NCI-H774 (cell line): ENCODE data around the gene PRKCE.
"Not testable (repeated sequence)": the region's sequence is repeated elsewhere in the genome, so short reads cannot be mapped to it uniquely, and the experiment has no call there.

Experiments used
- DNase-seq: peaks from one replicate; lab custom pipeline; 2025; lab: John Stamatoyannopoulos, UW

The PRKCE gene

DNA sequence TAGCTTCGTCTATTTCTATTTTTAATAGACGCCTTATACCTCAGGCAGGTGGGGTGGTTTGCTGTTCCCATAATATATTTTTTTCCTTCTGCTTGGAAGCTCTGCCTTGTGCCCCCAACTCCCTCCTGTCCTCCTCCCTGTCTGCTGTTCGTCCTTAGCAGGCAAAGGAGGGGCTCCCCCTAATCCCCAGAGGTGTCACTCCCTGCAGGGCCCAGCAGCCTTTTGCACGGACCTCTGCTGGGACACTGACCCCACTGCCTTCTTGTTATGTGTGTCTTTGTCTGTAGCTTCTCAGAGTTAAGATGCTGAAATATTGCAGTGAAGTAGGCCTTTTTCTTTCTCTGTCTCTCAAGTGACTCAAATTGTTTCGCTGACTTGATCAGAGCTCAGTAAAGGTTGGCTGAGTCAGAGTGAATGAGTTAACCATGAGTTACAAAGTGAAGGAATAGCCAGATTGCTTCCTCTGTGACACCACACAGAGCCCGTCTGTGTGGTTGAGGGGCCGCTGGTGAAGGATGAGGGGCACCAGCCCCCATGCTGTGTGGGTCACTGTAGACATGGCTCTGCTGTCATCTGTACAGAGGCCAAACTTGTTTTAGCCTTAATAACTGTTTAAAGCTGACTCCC, 47.7 kb downstream of the PRKCE start:
- no peak for DNase-seq

DNA sequence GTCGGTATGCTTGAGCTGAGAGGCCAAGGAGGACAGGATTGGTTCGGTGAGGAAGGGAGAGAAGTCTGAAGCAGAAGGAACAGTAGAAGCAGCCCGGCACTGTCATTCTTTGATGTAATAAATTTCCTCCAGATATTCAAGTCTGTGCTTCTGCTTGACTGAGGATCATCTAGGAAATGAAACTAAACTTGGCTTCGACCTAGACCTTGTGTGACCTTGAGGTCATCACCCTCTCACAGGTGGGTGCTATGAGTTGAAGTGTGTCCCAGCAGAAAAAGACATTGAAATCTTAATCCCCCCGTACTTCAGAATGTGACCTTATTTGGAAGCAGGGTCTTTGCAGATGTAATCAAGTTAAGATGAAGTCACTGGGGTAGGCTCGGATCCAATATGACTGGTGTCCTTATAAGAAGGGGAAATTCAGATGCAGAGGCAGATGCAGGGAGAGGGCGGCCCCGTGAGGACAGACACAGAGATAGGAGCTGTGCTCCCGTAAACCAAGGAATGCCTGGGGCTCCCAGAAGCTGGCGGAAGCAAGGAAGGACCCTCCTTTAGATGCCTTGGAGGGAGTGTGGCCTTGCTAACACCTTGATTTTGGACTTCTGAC, 49.0 kb downstream of the PRKCE start:
- no peak for DNase-seq

DNA sequence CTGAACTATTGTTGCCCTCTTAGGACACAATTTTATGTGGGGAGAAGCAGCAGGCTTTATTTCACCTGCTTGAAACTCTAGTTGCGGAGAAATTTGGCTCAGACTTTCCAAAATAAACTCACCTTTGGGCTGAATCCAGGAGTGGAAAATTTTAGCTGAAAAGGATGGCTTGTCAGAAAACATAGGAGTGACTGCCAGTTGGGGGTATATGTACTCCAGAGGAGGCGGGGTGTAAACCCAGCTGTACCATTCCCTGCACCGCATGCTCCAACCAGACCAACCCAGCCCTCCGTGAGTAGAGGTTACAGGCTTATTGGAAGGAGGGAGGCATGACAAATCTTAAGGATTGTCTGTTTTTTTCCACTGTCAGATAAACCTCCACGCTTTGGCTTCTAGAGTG, 53.8 kb downstream of the PRKCE start:
- DNase-seq = no peak

DNA sequence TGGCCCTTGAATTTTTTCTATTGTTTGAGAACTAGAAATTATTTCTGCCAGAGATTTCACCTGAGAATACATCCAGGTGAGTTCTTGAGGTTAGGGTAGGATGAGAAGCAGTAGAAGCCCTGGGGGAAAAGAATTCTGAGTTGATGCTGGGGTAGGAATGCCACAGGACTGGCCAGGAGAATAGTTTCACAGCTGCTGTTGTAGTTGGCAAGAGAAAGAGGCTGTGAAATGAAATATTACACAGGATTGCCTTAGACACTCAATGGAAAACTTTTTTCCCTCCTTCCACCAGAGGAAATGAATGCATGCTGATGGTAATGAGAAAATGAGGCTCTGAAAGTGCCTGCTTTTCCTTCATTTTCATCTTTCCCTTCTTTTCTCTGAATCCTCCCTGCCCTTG, 54.6 kb downstream of the PRKCE start:
- DNase-seq = no peak

DNA sequence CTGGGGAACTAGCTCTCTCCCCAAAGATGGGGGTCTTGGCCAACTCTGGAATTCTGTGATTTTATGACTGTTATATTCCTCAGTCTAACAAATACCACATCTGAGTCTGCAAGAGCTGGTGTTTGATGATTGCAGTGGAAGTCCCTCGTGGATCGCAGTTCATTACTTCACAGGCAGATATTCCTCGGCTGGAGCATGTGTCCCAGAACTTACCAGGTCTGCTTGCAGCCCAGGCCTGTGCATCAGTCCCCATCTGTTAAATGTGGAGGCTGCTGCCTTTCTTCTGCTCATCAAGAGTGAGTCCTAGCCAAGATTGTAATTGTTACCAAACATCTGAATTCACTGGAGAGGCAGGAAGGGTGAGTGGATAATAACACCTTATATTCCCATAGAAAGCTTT, 55.5 kb downstream of the PRKCE start:
- no peak for DNase-seq

DNA sequence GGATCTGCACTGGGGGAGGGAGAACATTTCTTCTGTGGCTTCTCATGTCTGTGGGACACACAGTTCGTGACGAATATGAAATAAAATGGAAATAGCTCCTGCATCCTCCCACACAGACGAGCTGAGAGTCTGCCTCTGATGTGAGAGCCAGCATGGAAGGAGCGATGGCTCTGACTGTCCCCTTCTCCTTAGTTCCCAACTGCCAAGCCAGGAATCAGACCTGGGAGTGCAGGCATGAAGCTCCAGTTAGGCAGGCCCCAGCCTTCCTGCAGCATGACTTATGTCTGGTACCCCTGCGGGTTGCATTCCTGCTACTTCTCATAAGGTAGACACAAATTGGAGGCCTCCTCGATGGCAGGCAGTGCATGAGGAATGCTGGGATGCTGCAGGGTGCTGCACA, 56.2 kb downstream of the PRKCE start:
- no peak for DNase-seq

DNA sequence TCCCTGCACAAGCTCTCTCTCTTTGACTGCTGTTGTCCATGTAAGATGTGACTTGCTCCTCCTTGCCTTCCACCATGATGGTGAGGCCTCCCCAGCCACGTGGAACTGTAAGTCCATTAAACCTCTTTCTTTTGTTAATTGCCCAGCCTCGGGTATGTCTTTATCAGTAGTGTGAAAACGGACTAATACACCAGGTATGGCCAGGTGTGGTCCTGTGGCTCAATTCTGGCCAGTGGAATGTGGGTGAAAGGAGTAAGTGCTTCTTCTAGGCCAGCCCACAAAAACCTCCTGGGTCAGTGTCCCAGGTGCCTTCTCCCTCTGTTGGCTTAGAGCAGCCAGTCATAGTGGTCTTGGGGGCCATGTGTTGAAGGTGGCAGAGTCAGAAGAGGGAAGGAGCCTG, 57.0 kb downstream of the PRKCE start:
- no peak for DNase-seq

DNA sequence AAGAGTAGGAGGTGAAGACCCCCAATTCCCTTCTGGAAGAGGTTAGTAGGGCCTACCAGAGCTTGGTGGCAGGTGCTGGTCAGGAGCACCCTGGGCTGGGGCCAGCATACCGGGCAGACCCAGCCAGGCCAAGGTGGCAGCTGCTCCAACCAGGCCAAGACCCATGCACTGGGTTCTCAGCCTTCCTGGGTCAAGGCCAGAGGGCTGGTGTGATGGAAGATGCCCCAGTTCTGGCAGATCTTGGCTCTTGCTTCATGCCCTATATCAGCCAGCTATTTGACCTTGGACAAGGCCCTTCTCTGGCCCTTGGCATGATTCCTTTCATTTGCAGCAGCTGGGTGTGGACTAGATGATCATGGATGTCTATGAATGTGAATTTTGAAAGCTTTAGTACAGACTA, 57.7 kb downstream of the PRKCE start:
- no peak for DNase-seq

DNA sequence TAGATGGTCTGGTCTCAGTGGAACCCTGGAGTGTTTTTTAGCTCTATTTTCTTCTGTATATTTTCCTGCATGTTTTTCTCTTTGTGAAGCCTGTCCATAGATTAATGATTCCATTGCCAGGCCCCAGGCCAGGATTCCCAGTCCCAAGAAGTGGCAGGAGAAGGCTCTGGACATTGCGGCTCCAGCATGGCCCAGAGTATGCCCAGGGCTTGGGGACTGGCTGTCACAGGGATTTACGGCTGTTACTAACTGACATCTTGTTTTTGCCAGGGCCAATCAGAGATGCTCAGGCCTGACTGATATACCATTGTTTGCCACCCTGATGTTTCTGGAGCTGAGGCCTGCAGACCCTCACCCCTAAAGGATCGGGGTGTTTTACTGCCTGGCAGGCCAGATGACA, 59.0 kb downstream of the PRKCE start:
- DNase-seq = no peak

DNA sequence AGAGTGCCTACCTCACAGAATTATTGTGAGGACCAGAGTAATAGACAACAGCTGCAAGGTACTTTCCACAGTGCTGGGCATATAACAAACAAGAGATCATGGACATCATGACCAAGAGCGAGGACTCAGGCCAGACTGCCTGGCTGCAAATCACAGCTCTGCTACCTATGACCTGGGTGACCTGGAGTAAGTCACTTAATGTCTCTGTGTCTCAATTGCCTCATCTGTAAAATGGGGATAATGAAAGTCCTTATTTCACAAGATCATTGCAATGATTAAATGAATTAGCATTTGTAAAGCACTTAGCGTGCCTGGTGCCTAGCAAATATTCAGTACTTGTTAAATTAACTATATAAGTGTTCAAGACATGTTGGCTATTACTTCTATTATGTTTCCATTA, 59.7 kb downstream of the PRKCE start:
- no peak for DNase-seq

DNA sequence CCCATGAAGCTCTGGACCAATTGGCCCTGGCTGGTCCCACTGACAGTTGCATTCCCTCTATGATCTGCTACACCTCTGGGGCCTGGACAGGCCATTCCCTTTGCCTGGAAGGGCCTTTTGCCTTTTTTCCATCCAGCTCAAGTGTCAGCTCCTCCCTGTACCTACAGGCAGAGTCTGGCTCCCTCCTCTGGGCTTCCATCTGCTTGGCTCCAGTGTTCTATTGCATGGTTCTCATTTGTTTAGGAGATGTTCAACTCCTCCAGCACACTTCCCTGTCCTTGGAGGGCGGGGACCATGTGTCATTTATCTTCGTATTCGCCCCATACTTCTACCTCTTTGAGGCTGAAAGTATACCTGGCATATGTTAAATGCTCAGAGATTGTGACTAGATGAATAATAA, 61.1 kb downstream of the PRKCE start:
- no peak for DNase-seq

DNA sequence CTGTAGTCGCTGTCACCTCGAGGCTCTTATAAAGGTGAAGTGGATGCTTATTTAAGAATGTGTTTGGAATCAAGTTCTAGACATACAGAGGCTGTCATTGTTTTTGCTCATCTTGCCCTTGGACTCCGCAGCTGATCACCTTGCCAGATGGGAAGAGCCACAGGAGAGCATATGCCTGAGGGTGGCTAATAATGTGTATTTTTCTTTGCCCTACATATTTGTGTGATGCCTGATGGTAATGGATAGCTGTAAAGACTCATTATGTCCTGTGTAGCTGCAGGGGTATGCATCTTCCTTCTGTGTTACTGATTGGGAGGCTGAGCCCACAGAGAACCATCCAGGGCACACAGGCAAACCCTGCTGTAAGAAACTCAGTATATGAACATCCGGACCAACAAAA, 61.7 kb downstream of the PRKCE start:
- no peak for DNase-seq

DNA sequence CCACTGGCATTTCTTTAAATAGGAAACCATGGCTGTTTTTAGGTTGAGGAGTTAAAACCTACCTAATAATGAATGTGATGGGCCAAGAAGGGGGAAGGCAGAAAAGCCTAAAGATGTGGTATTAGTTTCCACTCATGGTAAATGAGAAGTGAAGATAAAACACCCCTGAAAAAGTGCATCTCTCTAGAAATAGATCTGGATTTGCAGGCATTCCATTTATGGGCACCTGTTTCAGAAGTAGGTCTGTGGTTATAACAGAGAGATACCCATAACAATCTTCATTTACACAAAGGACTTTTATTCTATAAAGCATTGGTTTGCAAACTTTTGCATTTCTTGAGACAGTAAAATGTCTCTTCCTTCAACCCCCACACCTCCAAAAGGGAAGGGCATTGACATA, 62.1 kb downstream of the PRKCE start:
- DNase-seq = no peak

DNA sequence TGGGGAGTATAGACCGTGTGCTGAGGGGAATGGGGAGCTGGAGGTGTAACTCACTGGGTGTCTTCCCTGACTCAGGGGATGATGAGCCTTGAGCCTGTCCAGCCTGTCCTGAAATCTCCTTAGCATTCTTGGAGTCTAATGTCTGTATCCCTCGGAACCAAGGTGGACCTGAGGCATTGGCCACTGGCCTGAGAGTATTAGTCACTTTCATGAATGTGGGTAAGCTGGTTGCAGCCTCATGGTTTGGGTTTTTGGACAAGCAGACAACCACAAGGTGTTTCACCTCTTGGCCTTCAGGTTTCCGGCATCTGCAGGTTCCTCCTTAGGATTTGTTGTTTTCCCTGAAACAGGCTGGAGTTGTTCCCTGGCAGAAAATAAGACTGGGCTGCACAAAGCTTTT, 63.2 kb downstream of the PRKCE start:
- no peak for DNase-seq

DNA sequence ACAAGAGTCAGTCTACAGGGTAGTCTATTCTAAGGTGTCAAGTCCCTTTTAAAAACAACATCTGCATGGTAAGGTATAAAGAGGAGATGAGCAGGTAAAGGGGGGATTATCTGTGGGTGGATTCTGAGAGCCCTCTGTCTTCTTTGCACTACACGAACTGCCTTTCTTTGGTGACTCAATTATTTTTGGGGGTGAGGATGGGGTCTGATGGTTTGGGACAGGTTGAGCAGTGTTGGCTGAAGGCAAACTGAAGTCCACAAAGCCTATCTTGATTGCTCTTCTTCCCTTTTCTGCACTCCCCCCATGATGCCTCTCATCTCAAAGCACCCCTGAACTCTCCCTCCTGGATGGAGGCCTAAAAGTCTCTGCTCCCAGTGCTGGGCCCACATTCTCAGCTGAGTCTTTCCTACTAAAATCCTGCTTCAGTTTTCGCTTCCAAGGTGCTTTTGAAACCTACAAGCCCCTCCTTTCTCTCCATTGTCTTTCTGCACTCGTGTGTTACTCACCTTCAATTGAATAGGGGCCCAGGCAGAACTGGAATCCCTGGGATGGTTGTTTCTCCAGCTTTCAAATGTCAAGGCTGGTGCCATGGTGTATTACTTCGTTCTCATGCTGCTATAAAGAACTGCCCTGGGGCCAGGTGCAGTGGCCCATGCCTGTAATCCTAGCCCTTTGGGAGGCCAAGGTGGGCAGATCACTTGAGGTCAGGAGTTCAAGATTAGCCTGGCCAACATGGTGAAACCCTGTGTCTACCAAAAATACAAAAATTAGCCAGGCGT, 64.3 kb downstream of the PRKCE start:
- no peak for DNase-seq

DNA sequence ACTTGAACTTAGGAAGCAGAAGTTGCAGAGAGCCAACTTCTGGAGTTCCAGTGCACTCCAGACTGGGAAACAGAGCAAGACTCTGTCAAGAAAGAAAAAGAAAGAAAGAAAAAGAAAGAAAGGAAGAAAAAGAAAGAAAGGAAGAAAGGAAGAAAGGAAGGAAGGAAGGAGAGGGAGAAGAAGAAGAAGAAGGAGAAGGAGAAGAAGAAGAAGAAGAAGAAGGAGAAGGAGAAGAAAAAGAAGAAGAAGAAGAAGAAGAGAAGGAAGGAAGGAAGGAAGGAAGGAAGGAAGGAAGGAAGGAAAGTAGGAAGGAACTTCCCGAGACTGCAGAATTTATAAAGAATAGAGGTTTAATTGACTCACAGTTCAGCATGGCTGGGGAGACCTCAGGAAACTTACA, 65.0 kb downstream of the PRKCE start:
- not testable (repeated sequence) for DNase-seq

DNA sequence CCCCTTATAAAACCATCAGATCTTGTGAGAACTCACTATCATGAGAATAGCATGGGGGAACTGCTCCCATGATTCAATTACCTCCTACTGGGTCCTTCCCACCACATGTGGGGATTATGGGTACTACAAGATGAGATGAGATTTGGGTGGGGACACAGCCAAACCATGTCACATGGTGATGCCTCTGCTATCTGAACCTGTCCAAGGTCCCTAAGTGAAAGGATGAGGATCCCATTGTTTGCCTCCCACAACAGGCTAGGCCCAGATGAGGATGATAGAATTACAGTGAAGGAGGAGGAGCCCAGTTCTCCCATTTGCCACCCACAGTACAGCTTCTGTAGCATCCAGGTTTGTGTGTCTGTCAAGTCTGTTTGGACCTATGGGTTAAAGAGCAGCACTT, 65.4 kb downstream of the PRKCE start:
- DNase-seq = no peak

DNA sequence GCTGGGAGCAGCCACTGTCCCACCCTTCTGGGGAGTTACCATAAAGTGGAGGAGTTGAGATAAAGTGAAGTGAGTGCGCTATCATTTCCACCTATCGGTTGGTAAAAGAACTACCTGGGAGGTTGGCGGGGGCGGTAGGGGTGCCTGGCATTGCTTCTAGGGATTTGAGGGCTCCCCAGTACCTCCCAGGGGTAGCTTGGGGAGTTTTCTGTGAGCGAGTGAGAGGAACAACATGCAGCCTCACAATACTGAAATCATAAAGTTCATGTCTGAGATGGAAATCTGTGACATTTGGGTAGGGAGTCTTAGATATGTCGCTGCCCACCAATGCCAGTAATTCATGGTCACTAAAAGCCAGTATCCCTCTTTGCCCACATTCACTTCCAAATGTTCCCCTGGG, 68.7 kb downstream of the PRKCE start:
- no peak for DNase-seq

DNA sequence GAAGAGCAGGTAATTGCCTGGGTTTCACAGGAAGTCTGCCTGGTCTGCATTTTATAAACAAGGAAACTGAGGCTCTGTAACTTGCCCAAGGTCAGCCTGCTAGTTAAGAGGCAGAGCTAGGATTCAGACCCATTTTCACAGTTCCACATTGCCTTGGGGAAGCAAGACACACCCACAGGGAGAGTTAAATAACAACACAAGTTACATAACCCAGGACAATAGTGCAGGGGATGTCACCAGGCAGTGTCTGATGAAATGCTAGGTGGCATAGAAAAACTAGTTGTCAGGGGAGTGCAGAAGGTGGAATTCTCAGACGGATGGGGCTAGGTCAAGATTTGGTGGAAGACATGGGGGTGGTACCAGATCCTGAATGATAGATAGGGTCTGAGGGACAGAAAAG, 69.7 kb downstream of the PRKCE start:
- DNase-seq = no peak

DNA sequence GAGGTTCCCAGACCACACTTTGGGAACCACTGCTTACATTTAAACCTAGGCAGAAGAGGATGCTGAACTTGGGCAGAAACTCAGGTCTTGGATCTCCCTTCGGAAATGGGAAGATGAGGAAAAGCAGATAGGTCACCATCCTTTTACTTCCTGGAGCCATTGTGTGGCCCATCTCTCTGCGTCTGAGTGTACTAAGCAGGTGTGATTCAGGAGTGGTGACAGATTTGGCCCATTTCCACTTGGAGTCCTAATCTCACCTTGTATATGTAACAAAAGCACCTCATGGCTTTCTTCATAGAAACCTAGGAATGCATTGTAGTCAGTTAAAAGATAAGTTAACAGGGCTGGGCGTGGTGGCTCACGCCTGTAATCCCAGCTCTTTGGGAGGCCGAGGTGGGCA, 71.0 kb downstream of the PRKCE start:
- no peak for DNase-seq

DNA sequence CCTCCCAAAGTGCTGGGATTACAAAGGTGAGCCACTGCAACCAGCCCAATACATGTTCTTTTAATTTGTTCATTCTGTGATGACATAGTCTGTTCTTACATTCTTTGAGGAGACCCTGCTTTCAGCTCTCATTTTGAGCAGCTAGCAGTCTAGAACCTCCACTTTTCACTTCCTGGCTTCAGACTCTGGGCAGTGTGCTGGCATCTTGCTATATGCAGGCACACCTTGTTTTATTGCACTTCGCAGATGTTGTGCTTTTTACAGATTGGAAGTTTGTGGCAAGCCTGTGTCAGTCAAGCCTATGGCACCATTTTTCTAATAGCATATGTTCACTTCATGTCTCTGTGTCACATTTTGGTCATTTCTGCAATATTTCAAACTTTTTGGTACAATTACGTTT, 72.4 kb downstream of the PRKCE start:
- no peak for DNase-seq

DNA sequence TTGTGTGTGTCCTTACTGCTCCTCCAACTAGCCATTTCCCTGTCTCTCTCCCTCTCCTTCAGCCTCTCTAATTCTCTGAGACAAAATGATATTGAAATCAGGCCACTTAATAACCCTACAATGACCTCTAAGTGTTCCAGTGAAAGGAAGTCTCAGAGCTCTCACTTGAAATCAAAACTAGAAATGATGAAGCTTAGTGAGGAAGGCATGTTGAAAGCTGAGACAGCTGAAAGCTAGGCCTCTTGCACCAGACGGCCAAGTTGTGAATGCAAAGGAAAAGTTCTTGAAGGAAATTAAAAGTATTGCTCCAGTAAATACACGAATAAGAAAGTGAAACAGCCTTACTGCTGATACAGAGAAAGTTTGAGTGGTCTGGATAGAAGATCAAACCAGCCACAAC, 72.9 kb downstream of the PRKCE start:
- no peak for DNase-seq

DNA sequence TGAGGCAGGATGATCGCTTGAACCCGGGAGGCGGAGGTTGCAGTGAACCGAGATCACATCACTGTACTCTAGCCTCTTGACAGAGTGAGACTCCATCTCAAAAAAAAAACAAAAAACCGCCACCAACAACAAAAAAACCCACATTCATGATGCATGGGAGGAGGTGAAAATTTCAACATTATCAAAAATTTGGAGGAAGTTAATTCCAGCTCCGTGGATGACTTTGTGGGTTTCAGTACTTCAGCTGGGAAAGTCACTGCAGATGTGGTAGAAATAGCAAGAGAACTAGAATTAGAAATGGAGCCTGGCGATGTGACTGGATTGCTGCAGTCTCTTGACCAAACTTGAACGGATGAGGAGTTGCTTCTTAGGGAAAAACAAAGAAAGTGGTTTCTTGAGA, 74.3 kb downstream of the PRKCE start:
- no peak for DNase-seq

DNA sequence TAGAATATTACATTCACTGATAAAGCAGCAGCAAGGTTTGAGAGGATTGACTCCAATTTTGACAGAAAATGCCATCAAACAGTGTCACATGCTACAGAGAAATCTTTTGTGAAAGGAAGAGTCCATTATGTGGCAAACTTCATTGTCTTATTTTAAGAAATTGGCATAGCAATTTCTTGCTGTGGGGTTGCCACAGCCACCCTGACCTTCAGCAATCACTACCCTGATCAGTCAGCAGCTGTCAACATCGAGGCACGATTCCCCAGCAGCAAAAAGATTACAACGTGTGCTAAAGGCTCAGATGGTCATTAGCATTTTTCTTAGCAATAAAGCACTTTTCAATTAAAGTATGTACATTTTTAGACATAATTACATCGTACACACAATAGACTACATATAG, 74.7 kb downstream of the PRKCE start:
- DNase-seq = no peak
